HepG2 (cell line): ENCODE measurements around the gene MYO5A. TPM values are rescaled to one million over a fixed set of nuclear protein-coding genes. Genes with fewer than 3 reads are reported as not detected.

ENCODE experiments used
- GPN1 ChIP-seq: sonication (generic); formaldehyde crosslinking; IDR thresholded peaks from 2 replicates; pipeline ENCODE4 v1.5.1; 2020; ENCODE audit warnings: missing genetic modification reagents, borderline replicate concordance
- ISL2 ChIP-seq: sonication (generic); formaldehyde crosslinking; IDR thresholded peaks from 2 replicates; pipeline ENCODE4 v1.5.0; 2020; ENCODE audit warnings: missing genetic modification reagents
- SMAD9 ChIP-seq: sonication (generic); formaldehyde crosslinking; IDR thresholded peaks from 2 replicates; pipeline ENCODE4 v1.5.1; 2020; ENCODE audit warnings: mild to moderate bottlenecking, missing genetic modification reagents
- ZNF33B ChIP-seq: sonication (generic); formaldehyde crosslinking; IDR thresholded peaks from 2 replicates; pipeline ENCODE4 v1.5.1; 2020; ENCODE audit warnings: mild to moderate bottlenecking, missing genetic modification reagents
- ZNF720 ChIP-seq: sonication (generic); formaldehyde crosslinking; IDR thresholded peaks from 2 replicates; pipeline ENCODE4 v1.4.0; 2020; ENCODE audit warnings: missing genetic modification reagents
- ZNF776 ChIP-seq: sonication (generic); formaldehyde crosslinking; IDR thresholded peaks from 2 replicates; pipeline ENCODE4 v1.4.0; 2020; ENCODE audit warnings: mild to moderate bottlenecking, missing genetic modification reagents
- polyA plus RNA-seq, 8 experiments: library from polyadenylated mRNA; depleted of rRNA in 3 of 8; stranded (reverse) in 7 of 8; unstranded in 1 of 8; fragments of >200 nt; fragmentation: Illumina TruSeq in 4 of 8; extraction: Trizol in 4 of 8; gene quantifications; 2 replicates each; pipeline versions ENCODE4 v1.2.1 to v1.2.3, GENCODE V29; 2011 to 2016; ENCODE audit warnings: low read depth in 4 of 8, missing spikeins in 1 of 8, mixed read lengths in 1 of 8; ENCODE audit not compliant: insufficient read depth in 1 of 8
- total RNA-seq, 5 experiments: library from RNA; depleted of rRNA; stranded (reverse); fragments of >200 nt; fragmentation: Illumina TruSeq; extraction: Trizol; gene quantifications; 2 replicates each; pipeline ENCODE4 v1.2.3, GENCODE V29; 2016; ENCODE audit warnings: low read depth in 1 of 5
- TF ChIP-seq, protein P1 (sequence below): sonication (generic); formaldehyde crosslinking; IDR thresholded peaks from 2 replicates; pipeline ENCODE4 v1.5.1; 2020; ENCODE audit warnings: mild to moderate bottlenecking, missing genetic modification reagents, borderline replicate concordance
- TF ChIP-seq, protein P2 (sequence below): sonication (generic); IDR thresholded peaks from 2 replicates; pipeline ENCODE4 v1.6.1; 2016; ENCODE audit warnings: low read depth, borderline replicate concordance
- TF ChIP-seq, protein P3 (sequence below): sonication (generic); formaldehyde crosslinking; IDR thresholded peaks from 2 replicates; pipeline ENCODE4 v1.8.1; 2023; ENCODE audit warnings: mild to moderate bottlenecking, missing genetic modification reagents, borderline replicate concordance

MYO5A gene
- total and polyA plus RNA-seq, 2 of the 13 experiments (the other 11 are each of a cell fraction or from before 2014, with no cell fraction given) = 2.8 to 4.8 TPM

DNA sequence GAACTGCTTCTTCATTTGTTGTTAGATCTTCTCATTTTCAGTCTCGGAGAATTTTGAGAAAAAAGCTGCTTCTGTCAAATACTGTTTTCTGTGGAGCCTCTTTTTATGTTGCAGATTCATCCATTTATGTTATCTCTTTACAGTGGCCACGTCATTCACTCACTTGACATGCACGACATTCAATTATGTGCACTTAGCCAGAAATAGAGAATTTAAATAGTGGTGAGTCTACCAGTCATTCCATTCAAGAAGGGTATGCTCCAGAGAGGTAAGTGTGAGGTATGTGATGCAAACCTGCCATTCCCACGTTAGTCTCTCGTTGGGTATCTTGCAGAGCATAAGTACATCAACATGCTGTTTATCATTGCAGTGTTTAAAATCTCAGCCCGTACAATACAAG is 30.3 kb upstream of the MYO5A start (continued):
- TF ChIP-seq, protein P1, sequence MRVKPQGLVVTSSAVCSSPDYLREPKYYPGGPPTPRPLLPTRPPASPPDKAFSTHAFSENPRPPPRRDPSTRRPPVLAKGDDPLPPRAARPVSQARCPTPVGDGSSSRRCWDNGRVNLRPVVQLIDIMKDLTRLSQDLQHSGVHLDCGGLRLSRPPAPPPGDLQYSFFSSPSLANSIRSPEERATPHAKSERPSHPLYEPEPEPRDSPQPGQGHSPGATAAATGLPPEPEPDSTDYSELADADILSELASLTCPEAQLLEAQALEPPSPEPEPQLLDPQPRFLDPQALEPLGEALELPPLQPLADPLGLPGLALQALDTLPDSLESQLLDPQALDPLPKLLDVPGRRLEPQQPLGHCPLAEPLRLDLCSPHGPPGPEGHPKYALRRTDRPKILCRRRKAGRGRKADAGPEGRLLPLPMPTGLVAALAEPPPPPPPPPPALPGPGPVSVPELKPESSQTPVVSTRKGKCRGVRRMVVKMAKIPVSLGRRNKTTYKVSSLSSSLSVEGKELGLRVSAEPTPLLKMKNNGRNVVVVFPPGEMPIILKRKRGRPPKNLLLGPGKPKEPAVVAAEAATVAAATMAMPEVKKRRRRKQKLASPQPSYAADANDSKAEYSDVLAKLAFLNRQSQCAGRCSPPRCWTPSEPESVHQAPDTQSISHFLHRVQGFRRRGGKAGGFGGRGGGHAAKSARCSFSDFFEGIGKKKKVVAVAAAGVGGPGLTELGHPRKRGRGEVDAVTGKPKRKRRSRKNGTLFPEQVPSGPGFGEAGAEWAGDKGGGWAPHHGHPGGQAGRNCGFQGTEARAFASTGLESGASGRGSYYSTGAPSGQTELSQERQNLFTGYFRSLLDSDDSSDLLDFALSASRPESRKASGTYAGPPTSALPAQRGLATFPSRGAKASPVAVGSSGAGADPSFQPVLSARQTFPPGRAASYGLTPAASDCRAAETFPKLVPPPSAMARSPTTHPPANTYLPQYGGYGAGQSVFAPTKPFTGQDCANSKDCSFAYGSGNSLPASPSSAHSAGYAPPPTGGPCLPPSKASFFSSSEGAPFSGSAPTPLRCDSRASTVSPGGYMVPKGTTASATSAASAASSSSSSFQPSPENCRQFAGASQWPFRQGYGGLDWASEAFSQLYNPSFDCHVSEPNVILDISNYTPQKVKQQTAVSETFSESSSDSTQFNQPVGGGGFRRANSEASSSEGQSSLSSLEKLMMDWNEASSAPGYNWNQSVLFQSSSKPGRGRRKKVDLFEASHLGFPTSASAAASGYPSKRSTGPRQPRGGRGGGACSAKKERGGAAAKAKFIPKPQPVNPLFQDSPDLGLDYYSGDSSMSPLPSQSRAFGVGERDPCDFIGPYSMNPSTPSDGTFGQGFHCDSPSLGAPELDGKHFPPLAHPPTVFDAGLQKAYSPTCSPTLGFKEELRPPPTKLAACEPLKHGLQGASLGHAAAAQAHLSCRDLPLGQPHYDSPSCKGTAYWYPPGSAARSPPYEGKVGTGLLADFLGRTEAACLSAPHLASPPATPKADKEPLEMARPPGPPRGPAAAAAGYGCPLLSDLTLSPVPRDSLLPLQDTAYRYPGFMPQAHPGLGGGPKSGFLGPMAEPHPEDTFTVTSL (CRISPR knock-in tag) = no peak
- TF ChIP-seq, protein P2, sequence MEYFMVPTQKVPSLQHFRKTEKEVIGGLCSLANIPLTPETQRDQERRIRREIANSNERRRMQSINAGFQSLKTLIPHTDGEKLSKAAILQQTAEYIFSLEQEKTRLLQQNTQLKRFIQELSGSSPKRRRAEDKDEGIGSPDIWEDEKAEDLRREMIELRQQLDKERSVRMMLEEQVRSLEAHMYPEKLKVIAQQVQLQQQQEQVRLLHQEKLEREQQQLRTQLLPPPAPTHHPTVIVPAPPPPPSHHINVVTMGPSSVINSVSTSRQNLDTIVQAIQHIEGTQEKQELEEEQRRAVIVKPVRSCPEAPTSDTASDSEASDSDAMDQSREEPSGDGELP = no peak
- TF ChIP-seq ZNF720 (no peak), GPN1 (no peak), ZNF33B (CRISPR knock-in tag) (no peak), ISL2 (no peak), SMAD9 (CRISPR knock-in tag) (no peak), ZNF776 (no peak)
- TF ChIP-seq, protein P3, sequence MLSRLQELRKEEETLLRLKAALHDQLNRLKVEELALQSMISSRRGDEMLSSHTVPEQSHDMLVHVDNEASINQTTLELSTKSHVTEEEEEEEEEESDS (CRISPR knock-in tag) = no peak
